Tibial artery (tissue), 4 donors: Measurements from ENCODE around the gene SUMO3.

Experiments used
- DNase-seq, 2 donors: peaks; one replicate each; pipeline ENCODE4 v3.0.0-alpha.2; 2019
- H3K27ac ChIP-seq, 2 donors: fragments of 200-600 bp; sonication (generic) in 1 of 2; 1 replicate in 1 of 2; 2 replicates in 1 of 2; pipeline ENCODE4 v1.5.1; 2018 to 2019; ENCODE audit warnings: mild to moderate bottlenecking in 1 of 2
- H3K27me3 ChIP-seq, 2 donors: fragments of 200-600 bp; sonication (generic) in 1 of 2; one replicate each; pipeline versions ENCODE4 v1.5.1 to v1.6.0; 2016 to 2019
- H3K36me3 ChIP-seq, 3 donors: fragments of 200-600 bp; sonication (generic) in 2 of 3; one replicate each; pipeline ENCODE4 v1.5.1; 2016 to 2019; ENCODE audit warnings: mild to moderate bottlenecking in 2 of 3
- H3K4me1 ChIP-seq, 4 donors: fragments of 200-600 bp; sonication (generic) in 2 of 4; 1 replicate in 3 of 4; 2 replicates in 1 of 4; pipeline ENCODE4 v1.5.1; 2016 to 2019
- H3K4me3 ChIP-seq, 2 donors: fragments of 200-600 bp; sonication (generic) in 1 of 2; 1 replicate in 1 of 2; 2 replicates in 1 of 2; pipeline ENCODE4 v1.5.1; 2018 to 2019; ENCODE audit warnings: mild to moderate bottlenecking in 2 of 2
- H3K9me3 ChIP-seq, 3 donors: fragments of 200-600 bp; sonication (generic) in 1 of 3; one replicate each; pipeline ENCODE4 v1.5.1; 2016 to 2019
- intact Hi-C: fragments of 100-400 bp; cut with DNase I; formaldehyde crosslinking; loops from one replicate; pipeline ENCODE4 v1.15.0; 2023; ENCODE audit warnings: low total_unique reads
- TF ChIP-seq, protein P1 (sequence below), 2 experiments: fragments of 200-600 bp in 1 of 2; fragments of 450-650 bp in 1 of 2; IDR thresholded peaks; one replicate each; pipeline ENCODE4 v1.5.1; 2017 to 2019; ENCODE audit warnings: antibody characterized with exemption in 2 of 2, mild to moderate bottlenecking in 1 of 2, moderate library complexity in 1 of 2

The SUMO3 gene

DNA sequence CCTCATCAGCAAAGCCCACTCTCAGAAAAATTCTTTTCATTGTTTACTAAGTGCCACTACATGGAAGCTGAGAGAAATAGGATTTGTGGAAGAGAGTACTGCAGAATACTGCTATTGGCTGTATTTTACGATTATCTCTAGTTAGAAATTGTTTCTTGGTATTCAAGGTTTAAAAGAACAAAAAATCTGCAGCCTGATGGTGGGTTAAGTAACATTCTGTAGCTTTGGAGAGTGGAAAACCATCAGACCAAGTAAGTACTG, 28.3 kb upstream of the SUMO3 start:
- TF ChIP-seq, protein P1, sequence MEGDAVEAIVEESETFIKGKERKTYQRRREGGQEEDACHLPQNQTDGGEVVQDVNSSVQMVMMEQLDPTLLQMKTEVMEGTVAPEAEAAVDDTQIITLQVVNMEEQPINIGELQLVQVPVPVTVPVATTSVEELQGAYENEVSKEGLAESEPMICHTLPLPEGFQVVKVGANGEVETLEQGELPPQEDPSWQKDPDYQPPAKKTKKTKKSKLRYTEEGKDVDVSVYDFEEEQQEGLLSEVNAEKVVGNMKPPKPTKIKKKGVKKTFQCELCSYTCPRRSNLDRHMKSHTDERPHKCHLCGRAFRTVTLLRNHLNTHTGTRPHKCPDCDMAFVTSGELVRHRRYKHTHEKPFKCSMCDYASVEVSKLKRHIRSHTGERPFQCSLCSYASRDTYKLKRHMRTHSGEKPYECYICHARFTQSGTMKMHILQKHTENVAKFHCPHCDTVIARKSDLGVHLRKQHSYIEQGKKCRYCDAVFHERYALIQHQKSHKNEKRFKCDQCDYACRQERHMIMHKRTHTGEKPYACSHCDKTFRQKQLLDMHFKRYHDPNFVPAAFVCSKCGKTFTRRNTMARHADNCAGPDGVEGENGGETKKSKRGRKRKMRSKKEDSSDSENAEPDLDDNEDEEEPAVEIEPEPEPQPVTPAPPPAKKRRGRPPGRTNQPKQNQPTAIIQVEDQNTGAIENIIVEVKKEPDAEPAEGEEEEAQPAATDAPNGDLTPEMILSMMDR (IDR thresholded peaks at IDR 0.05), result no peak
- H3K36me3 ChIP-seq, result peaks cover 29 to 35% (median 32%) of the 10 kb centered on the region in 3 donors
- H3K27ac ChIP-seq, result no peak overlapping the region
- H3K4me1 ChIP-seq, result peaks cover 0 to 24% (median 18%) of the 10 kb centered on the region in 4 donors
- peaks cover 0 to 15% of the 10 kb centered on the region in 2 donors for H3K27me3 ChIP-seq
- peak overlapping the region; percentile 26 to 46 for H3K4me3 ChIP-seq
- intact Hi-C loops, result no loop called here
- DNase-seq, result no peak
- no peaks in the 10 kb centered on the region for H3K9me3 ChIP-seq

DNA sequence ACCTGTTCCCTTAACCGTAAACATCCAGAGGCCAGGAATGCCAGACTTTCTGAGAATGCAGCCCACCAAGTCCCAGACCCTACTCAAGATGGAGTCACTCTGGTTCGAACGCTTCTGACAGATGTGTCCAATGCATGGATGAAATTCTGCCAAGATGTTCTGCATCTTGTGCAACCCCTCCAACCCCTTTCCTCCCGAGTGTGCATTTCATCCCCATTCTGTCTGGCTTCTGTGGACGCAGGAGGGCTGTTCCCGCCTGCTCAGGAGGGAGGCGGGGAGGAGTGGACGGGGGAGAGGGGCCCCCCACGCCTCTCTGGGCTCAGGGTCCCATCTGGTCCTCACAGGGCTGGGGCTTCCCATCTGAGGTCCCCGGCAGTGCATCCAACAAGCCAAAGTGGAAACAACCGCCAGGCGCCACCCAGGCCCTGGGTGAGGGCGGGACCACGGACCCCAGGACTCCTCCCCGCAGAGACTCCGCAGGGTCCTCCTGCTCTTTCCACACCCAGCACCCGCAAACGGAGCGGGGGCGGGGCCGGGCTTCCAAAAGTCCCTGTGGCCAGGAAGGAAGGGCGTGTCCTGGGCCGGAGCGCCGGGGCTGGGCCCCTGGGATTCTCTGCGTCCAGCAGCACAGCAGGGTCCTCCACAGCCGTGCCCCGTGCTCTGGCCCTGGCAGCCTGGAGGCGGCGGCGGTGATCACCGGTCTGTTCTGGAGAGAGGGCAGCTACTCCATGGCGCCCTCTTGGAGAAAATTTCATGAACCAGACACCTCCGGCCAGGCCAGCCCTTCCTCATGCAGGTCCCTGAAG, 27.8 kb upstream of the SUMO3 start:
- DNase-seq, result peak; percentile 51 to 79
- peaks cover 23 to 30% (median 27%) of the 10 kb centered on the region in 3 donors for H3K36me3 ChIP-seq
- peaks cover 0 to 24% (median 18%) of the 10 kb centered on the region in 4 donors for H3K4me1 ChIP-seq
- H3K27ac ChIP-seq, result no peak overlapping the region
- peaks cover 0 to 17% of the 10 kb centered on the region in 2 donors for H3K27me3 ChIP-seq
- H3K4me3 ChIP-seq, result peak overlapping the region; percentile 26 to 46
- TF ChIP-seq, protein P1 (IDR thresholded peaks at IDR 0.05), result no peak
- intact Hi-C loops, result no loop called here
- H3K9me3 ChIP-seq, result no peaks in the 10 kb centered on the region

DNA sequence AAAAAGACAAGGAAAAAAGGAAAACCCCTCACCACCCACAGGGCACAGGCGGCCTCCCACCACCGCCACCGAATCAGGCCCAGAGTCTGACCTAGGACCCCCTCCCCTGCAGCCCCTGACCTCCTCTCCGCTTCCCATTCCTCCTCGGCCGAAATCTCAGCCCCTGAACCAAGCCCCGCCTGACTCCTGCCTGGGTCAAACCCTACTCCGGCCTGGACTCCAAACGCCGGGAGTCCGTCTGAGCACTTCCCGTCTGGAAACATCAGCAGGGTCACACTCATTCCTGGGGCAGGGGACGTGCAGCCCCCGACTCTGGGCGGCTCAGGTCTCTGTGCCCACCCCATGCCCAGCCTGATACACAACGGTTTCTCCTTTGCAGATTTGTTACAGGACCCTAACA, 26.4 kb upstream of the SUMO3 start:
- Histone ChIP-seq H3K4me1 (peaks cover 0 to 24% (median 18%) of the 10 kb centered on the region in 4 donors), H3K27ac (no peak overlapping the region), H3K27me3 (peaks cover 0 to 17% of the 10 kb centered on the region in 2 donors), H3K36me3 (peaks cover 10 to 16% (median 13%) of the 10 kb centered on the region in 3 donors), H3K9me3 (no peaks in the 10 kb centered on the region), H3K4me3 (no peak overlapping the region)
- TF ChIP-seq, protein P1 (IDR thresholded peaks at IDR 0.05), result no peak
- peak in 1 of 2 donors; percentile 62 for DNase-seq
- intact Hi-C loops, result no loop called here

DNA sequence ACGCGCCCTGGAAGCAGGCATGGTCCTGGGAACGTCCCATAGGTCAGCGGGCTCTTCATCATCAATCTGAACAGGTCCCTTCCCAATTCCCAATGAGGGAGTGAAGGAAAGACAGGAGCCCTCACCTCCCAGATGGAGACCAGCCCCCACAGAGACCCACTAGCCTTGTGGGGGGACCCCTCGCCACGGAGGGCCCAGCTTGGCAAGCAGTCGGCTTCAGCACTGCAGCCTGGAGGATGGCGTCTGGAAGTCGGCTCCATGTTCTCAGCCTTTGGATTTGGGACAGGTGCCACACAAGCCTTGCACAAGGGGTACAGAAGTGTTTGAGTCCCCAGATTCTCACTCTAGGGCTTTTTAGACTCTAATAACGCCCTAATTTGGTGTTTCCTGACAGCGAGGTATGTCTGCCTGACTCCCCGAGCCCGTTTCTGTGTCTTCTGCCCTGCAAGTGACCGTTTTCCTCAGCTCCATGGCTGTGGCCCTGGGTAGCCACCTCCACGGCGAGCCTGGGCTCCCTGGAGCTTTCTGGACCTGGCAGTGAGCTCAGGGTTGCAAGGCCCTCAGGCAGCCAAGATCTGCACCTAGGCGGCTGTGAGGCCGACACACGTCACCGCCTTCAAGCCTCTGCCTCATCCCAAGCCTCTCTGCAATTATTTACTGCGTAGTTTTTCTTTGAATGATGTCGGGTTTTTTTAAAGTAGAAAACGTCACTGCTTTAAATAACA, 25.0 kb upstream of the SUMO3 start:
- TF ChIP-seq, protein P1 (IDR thresholded peaks at IDR 0.05), result no peak
- Histone ChIP-seq H3K9me3 (no peaks in the 10 kb centered on the region), H3K4me1 (peaks cover 0 to 24% (median 18%) of the 10 kb centered on the region in 4 donors), H3K27ac (no peak overlapping the region), H3K36me3 (peaks cover 0 to 3% (median 0%) of the 10 kb centered on the region in 3 donors), H3K4me3 (no peak overlapping the region), H3K27me3 (peaks cover 0 to 17% of the 10 kb centered on the region in 2 donors)
- peak in 1 of 2 donors; percentile 52 for DNase-seq
- intact Hi-C loops, result no loop called here

DNA sequence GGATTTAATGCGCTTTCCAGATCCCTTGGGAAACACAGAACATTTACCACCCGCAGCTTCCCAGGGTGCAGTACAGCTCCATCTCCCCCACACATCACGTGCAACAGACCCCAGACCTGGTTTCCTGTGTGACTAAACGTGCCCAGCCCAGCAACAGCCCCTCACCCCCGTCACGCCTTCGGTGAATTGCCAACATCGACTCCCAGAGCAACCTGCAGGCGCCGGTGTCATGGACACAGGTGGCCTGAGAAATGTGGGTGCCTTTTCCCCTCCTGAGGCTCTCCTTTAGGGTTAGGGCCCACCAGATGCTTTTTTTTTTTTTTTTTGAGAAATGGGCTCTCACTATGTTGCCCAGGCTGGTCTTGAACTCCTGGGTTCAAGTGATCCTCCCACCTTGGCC, 24.2 kb upstream of the SUMO3 start:
- Histone ChIP-seq H3K27ac (no peak overlapping the region), H3K4me1 (peaks cover 0 to 23% (median 17%) of the 10 kb centered on the region in 4 donors), H3K27me3 (peaks cover 0 to 20% of the 10 kb centered on the region in 2 donors), H3K9me3 (no peaks in the 10 kb centered on the region), H3K36me3 (no peaks in the 10 kb centered on the region), H3K4me3 (no peak overlapping the region)
- DNase-seq, result peak in 1 of 2 donors; percentile 39
- TF ChIP-seq, protein P1 (IDR thresholded peaks at IDR 0.05), result no peak
- intact Hi-C loops, result no loop called here
